ENCODE results near the gene SMOC2. TPM values are rescaled to one million over a fixed set of nuclear protein-coding genes. Genes with fewer than 3 reads are reported as not detected.

Gene SMOC2
- total RNA-seq (2022; extraction: Qiagen RNA extraction; ENCODE audit: low read depth), result not detected in 5 replicates

GRCh38 chr6:168440520-168441433 is at the start of gene SMOC2:
TSS of gene SMOC2 (plus strand) at chr6:168441184. CDS start at chr6:168441371, 187 bp downstream.

Other genes with a start within 250 kb of the SMOC2 start
- gene DACT2, start 121.4 kb upstream of the SMOC2 start, total RNA-seq (2022; extraction: Qiagen RNA extraction; ENCODE audit: low read depth), result 0.20 to 0.65 TPM (median 0.53 TPM) in 5 replicates